ENCODE results near the gene FAM241A.

GRCh38 chr4:112203593-112203992 is 58.3 kb downstream of the FAM241A start:
- TF ChIP-seq CTCF (IDR thresholded peaks at IDR 0.05) (no peak), POLR2AphosphoS5 (IDR thresholded peaks at IDR 0.05) (no peak), EP300 (IDR thresholded peaks at IDR 0.05) (no peak), POLR2A (IDR thresholded peaks at IDR 0.05) (no peak)

Data from gastroesophageal sphincter (tissue), 3 donors.